Aorta (tissue), 5 donors: Measurements from ENCODE around the gene LIX1L. TPM values are rescaled to one million over a fixed set of nuclear protein-coding genes. Genes with fewer than 3 reads are reported as not detected.

ENCODE experiments used
- ATAC-seq: fragments of 200-7000 bp; cut with Tn5 transposase; one replicate; pipeline ENCODE4 v1.9.1; 2022; ENCODE audit warnings: moderate library complexity; ENCODE audit not compliant: low FRiP score
- DNase-seq, 2 donors: peaks; one replicate each; pipeline ENCODE4 v3.0.0-alpha.2; 2020
- H3K27ac ChIP-seq, 2 donors: one replicate each; pipeline ENCODE4 v1.5.1; 2013; ENCODE audit warnings: low read length in 2 of 2, mild to moderate bottlenecking in 2 of 2, moderate library complexity in 2 of 2, control low read depth in 1 of 2, inconsistent platforms in 1 of 2, low read depth in 1 of 2
- H3K27me3 ChIP-seq, 2 donors: one replicate each; pipeline ENCODE4 v1.6.1; 2013; ENCODE audit warnings: control low read depth in 1 of 2, low read length in 1 of 2, mild to moderate bottlenecking in 1 of 2, moderate library complexity in 1 of 2; ENCODE audit not compliant: insufficient read depth in 2 of 2, control insufficient read depth in 1 of 2
- H3K36me3 ChIP-seq, 2 donors: one replicate each; pipeline ENCODE4 v1.6.1; 2013; ENCODE audit warnings: control low read depth in 1 of 2, low read length in 1 of 2, mild to moderate bottlenecking in 1 of 2; ENCODE audit not compliant: insufficient read depth in 2 of 2, control insufficient read depth in 1 of 2
- H3K4me1 ChIP-seq, 2 donors: one replicate each; pipeline ENCODE4 v1.6.1; 2013; ENCODE audit warnings: low read length in 2 of 2, control low read depth in 1 of 2, mild to moderate bottlenecking in 1 of 2, moderate library complexity in 1 of 2; ENCODE audit not compliant: insufficient read depth in 2 of 2, control insufficient read depth in 1 of 2
- H3K4me3 ChIP-seq, 2 donors: one replicate each; pipeline ENCODE4 v1.5.1; 2013; ENCODE audit warnings: low read length in 2 of 2, control low read depth in 1 of 2, mild to moderate bottlenecking in 1 of 2
- H3K9me3 ChIP-seq: one replicate; pipeline ENCODE4 v1.6.1; 2013; ENCODE audit warnings: mild to moderate bottlenecking, low read length; ENCODE audit not compliant: control insufficient read depth
- WGBS, 2 donors: extraction: QIAGEN DNeasy Blood & Tissue Kit; methylation state at CpG; one replicate each; pipeline ENCODE4 v1.1.7; 2013; 5-methylcytosine and 5-hydroxymethylcytosine counted together
- intact Hi-C, 2 donors: fragments of 100-400 bp; cut with DNase I; formaldehyde crosslinking; loops; one replicate each; pipeline versions ENCODE4 v1.14.2 to v1.15.0; 2022
- polyA plus RNA-seq, 2 donors: library from polyadenylated mRNA; stranded (reverse); fragments of 200-250 nt; gene quantifications; one replicate each; pipeline ENCODE4 v1.2.3, GENCODE V29; 2013
- total RNA-seq, 2 donors: library from RNA; stranded (reverse); fragmentation: NEBNext Ultra II Directional; extraction: Animal tissue kit (Norgen Biotek cat#: 25700); gene quantifications; one replicate each; pipeline ENCODE4 v1.2.1, GENCODE V29; 2021
- donor health status: healthy with polysubstance abuse.
- donor health status: Bipolar disorder and iron deficiency.
- donor health status: DM: no; HTN: no; CAD: no.
- donor health status: DM: no; HTN: no; CAD: no.
- donor health status: DM: yes; HTN: yes; CAD: no.

Gene LIX1L
- total and polyA plus RNA-seq, 4 donors = 18.0 to 60.0 (median 41.3) TPM

GRCh38 chr1:145955436-145955835 is 2.4 kb downstream of the LIX1L start:
- ATAC-seq (no peak), DNase-seq (no peak)
- WGBS, 2 donors = 2 to 7% methylated on average over 2 of the region's 2 CpGs
- intact Hi-C loops = loop anchor here in 1 of 2 donors (5.0 to 10.0 kb wide), 2 partner anchors 38 to 81 kb away; partner anchors contain the start of gene PEX11B
- Histone ChIP-seq H3K36me3 (no peaks in the 10 kb centered on the region), H3K27ac (no peak overlapping the region), H3K4me1 (peaks cover 4 to 11% of the 10 kb centered on the region in 2 donors), H3K9me3 (no peaks in the 10 kb centered on the region), H3K27me3 (no peaks in the 10 kb centered on the region), H3K4me3 (peak overlapping the region in 1 of 2 donors; percentile 9)

GRCh38 chr1:145953861-145954260 is 4.0 kb downstream of the LIX1L start:
- H3K27ac ChIP-seq = no peak overlapping the region
- WGBS, 2 donors = 61 to 67% methylated on average over 6 of the region's 6 CpGs
- H3K4me3 ChIP-seq = no peak overlapping the region
- intact Hi-C loops = loop anchor here in 1 of 2 donors (10.0 kb wide), 1 partner anchor 79 kb away; no protein-coding TSS in a partner anchor
- H3K9me3 ChIP-seq = no peaks in the 10 kb centered on the region
- peaks cover 4 to 11% of the 10 kb centered on the region in 2 donors for H3K4me1 ChIP-seq
- ATAC-seq = no peak
- no peaks in the 10 kb centered on the region for H3K27me3 ChIP-seq
- no peak for DNase-seq
- H3K36me3 ChIP-seq = no peaks in the 10 kb centered on the region

GRCh38 chr1:145952903-145953302 is 4.9 kb downstream of the LIX1L start:
- Histone ChIP-seq H3K4me1 (peaks cover 4 to 11% of the 10 kb centered on the region in 2 donors), H3K36me3 (no peaks in the 10 kb centered on the region), H3K9me3 (no peaks in the 10 kb centered on the region), H3K27ac (no peak overlapping the region), H3K4me3 (no peak overlapping the region), H3K27me3 (no peaks in the 10 kb centered on the region)
- ATAC-seq (no peak), DNase-seq (no peak)
- WGBS, 2 donors = 96 to 98% methylated on average over 3 of the region's 3 CpGs
- intact Hi-C loops = loop anchor here in 1 of 2 donors (10.0 kb wide), 1 partner anchor 78 kb away; no protein-coding TSS in a partner anchor

DNA sequence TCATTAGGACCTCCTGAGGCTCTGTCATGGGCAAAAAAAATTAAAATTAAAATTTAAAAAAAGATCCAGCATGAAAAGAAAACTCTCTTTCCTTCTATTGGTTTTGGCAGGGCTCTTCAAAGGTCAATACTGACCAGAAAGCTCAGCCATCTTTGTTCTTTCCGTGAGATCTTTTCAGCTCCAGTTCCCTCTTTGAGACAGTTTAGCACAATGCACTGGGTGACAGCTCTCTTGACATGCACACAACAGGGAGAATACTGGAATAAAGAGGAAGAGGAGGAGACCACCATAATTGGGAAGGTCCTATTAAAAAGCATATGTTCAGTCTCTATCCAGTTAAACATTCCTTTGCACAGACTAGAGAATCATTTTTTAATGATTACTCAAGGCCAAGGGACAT is 6.3 kb downstream of the LIX1L start:
- ATAC-seq (no peak), DNase-seq (no peak)
- peaks cover 4 to 11% of the 10 kb centered on the region in 2 donors for H3K4me1 ChIP-seq
- intact Hi-C loops = loop anchor here in 1 of 2 donors (10.0 kb wide), 1 partner anchor 77 kb away; no protein-coding TSS in a partner anchor
- H3K27ac ChIP-seq = no peak overlapping the region
- no peaks in the 10 kb centered on the region for H3K9me3 ChIP-seq
- WGBS, 2 donors = 22 to 38% methylated on average over 1 of the region's 1 CpG
- H3K27me3 ChIP-seq = no peaks in the 10 kb centered on the region
- H3K4me3 ChIP-seq = no peak overlapping the region
- H3K36me3 ChIP-seq = peaks cover 0 to 2% of the 10 kb centered on the region in 2 donors

DNA sequence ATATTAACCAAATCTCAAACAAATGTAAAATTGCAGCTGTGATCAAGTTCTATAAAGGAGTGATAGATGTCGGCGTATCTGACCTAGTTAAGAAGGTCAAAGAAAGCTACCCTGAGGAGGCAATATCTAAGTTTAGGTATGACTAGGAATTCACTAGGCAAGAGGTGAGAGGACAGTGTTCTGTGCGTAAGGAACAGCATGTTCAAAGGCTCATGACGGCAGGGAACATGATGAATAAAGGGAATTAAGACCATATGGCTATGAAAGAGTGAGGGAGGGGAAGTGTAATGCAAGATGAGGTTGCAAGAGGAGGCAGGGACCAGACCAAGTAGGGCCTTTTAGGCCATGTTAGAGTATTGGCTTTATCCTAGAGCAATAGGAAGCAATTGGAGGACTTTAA is 8.6 kb downstream of the LIX1L start:
- Histone ChIP-seq H3K9me3 (no peaks in the 10 kb centered on the region), H3K4me3 (no peak overlapping the region), H3K4me1 (peaks cover 1 to 8% of the 10 kb centered on the region in 2 donors), H3K27ac (no peak overlapping the region), H3K27me3 (no peaks in the 10 kb centered on the region), H3K36me3 (peaks cover 0 to 2% of the 10 kb centered on the region in 2 donors)
- no peak for ATAC-seq
- intact Hi-C loops = no loop called here
- no peak for DNase-seq
- 92% methylated on average over 4 of the region's 4 CpGs for WGBS, 2 donors

DNA sequence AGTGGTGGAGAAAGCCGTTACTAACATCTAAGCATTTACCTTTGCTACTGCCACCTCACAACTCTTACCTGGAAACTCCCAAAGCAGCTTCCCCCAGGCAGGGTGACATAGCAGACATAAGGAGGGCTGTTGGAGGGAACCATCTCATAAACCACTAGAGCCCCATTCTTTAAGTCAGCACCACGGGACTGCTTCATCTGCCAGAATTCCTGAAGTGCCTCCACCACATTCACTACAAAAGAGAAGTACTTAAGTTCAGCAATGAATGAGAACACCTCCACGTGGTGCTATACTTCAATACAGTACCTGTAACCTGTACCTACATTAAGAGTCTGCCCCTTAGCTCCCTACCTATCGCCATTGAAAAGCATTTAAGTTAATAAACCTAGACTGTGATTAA is 10.3 kb downstream of the LIX1L start:
- 62 to 69% methylated on average over 4 of the region's 4 CpGs for WGBS, 2 donors

GRCh38 chr1:145946477-145946986 is 11.3 kb downstream of the LIX1L start:
- no peak for DNase-seq
- H3K4me1 ChIP-seq = peaks cover 0 to 2% of the 10 kb centered on the region in 2 donors
- no peak for ATAC-seq
- H3K27me3 ChIP-seq = no peaks in the 10 kb centered on the region
- H3K9me3 ChIP-seq = no peaks in the 10 kb centered on the region
- intact Hi-C loops = no loop called here
- H3K27ac ChIP-seq = no peak overlapping the region
- peaks cover 2 to 4% of the 10 kb centered on the region in 2 donors for H3K36me3 ChIP-seq
- WGBS, 2 donors = 89 to 90% methylated on average over 4 of the region's 4 CpGs
- no peak overlapping the region for H3K4me3 ChIP-seq

More for the DNA sequence above, 10.3 kb downstream of the LIX1L start:
- no peak for DNase-seq
- no peak overlapping the region for H3K4me3 ChIP-seq
- ATAC-seq = no peak
- peaks cover 0 to 8% of the 10 kb centered on the region in 2 donors for H3K4me1 ChIP-seq
- H3K27me3 ChIP-seq = no peaks in the 10 kb centered on the region
- H3K36me3 ChIP-seq = peaks cover 2 to 3% of the 10 kb centered on the region in 2 donors
- no peaks in the 10 kb centered on the region for H3K9me3 ChIP-seq
- H3K27ac ChIP-seq = no peak overlapping the region
- intact Hi-C loops = no loop called here

GRCh38 chr1:145944532-145944931 is 13.3 kb downstream of the LIX1L start:
- no peaks in the 10 kb centered on the region for H3K9me3 ChIP-seq
- H3K27ac ChIP-seq = no peak overlapping the region
- no peaks in the 10 kb centered on the region for H3K27me3 ChIP-seq
- no peak for DNase-seq
- ATAC-seq = no peak
- peaks cover 2 to 4% of the 10 kb centered on the region in 2 donors for H3K36me3 ChIP-seq
- 80 to 97% methylated on average over 3 of the region's 3 CpGs for WGBS, 2 donors
- no peaks in the 10 kb centered on the region for H3K4me1 ChIP-seq
- no peak overlapping the region for H3K4me3 ChIP-seq
- intact Hi-C loops = no loop called here

DNA sequence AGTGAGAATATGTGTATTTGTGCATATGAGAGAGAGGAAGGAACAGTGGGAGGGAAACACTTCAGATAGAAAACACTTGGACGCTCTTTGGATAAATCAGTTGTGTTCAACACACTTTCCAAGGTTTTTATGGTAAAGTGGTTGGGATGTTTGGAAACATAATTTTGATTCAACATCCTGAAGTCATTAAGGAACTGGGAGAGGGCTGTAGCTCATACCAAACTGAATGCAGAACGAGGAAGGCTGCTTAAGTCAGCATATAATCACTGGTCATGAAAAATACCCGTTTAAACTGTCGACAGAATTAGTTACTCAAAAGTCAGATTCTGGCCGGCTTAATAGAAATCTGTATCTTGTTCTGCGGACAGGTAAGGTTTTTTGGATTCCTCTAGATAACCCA is 14.9 kb downstream of the LIX1L start:
- Histone ChIP-seq H3K27me3 (no peaks in the 10 kb centered on the region), H3K9me3 (no peaks in the 10 kb centered on the region), H3K27ac (no peak overlapping the region), H3K4me1 (no peaks in the 10 kb centered on the region), H3K4me3 (no peak overlapping the region), H3K36me3 (peaks cover 2 to 4% of the 10 kb centered on the region in 2 donors)
- ATAC-seq = no peak
- DNase-seq = no peak
- WGBS, 2 donors = 76 to 78% methylated on average over 6 of the region's 6 CpGs
- intact Hi-C loops = no loop called here
